Lower leg skin (tissue), 3 donors: ENCODE data around the gene TMEM43.

ENCODE experiments used
- CTCF ChIP-seq, 3 donors: fragments of 450-650 bp; IDR thresholded peaks; one replicate each; pipeline ENCODE4 v1.5.1; 2016; ENCODE audit warnings: antibody characterized with exemption in 3 of 3, mild to moderate bottlenecking in 3 of 3, moderate library complexity in 2 of 3
- POLR2A ChIP-seq, 2 donors: fragments of 450-650 bp; IDR thresholded peaks; one replicate each; pipeline ENCODE4 v1.6.1; 2016 to 2017; ENCODE audit warnings: antibody characterized with exemption in 2 of 2, mild to moderate bottlenecking in 1 of 2, moderate library complexity in 1 of 2

- TF ChIP-seq CTCF (IDR thresholded peaks at IDR 0.05) (no peak), POLR2A (IDR thresholded peaks at IDR 0.05) (no peak)
Measured at GRCh38 chr3:14120111-14120920, 4.5 kb upstream of the TMEM43 start.
